ENCODE data around the gene CKS1B.

DNA sequence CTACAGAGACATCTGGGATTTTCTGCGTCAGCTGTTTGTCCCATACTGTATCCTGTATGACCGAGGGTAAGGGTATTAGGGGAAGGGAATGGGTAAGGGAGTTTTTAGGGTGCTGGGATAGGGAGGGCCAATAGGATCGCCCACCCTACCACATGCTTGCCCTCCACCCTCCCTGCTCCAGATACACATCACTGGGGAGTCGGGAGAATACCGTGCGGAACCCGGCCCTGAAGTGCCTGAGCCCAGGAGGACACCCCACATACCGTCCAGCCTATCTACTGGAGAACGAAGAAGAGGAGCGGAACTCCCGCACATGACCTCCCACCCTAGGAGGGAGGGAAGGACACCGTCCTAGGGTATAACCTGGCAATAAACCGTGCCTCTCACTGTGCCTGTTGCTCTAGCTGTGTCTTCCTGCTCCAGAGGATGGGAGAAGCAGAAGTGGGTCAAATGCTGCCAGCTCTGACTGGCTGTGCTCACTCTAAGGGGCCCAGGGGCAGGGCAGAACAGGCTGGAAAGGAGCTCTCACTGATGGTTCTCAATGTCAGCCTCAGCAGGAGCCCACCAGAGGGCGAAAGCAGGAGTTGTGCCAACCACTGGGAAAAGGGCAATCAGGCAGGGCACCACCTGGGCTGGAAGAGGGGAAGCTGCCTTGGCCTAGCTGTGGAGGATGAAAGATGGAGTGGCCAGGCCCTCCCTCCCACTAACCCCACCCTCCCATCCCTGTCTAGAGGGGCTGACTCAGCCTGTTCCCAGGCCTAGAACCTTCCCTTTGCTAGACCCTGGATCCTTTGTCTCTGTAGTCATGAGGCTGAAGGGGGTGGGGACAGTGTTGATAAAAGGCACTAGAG is 18.5 kb downstream of the CKS1B start:
- TF ChIP-seq NFIC (IDR thresholded peaks at IDR 0.05) (no peak), YY1 (IDR thresholded peaks at IDR 0.05; ENCODE audit: low read depth) (no peak), RAD21 (IDR thresholded peaks at IDR 0.05; ENCODE audit: low read depth) (no peak), EP300 (IDR thresholded peaks at IDR 0.05; ENCODE audit: borderline replicate concordance) (no peak), EGR1 (IDR thresholded peaks at IDR 0.05) (no peak), CREB1 (IDR thresholded peaks at IDR 0.05; ENCODE audit: low read depth) (no peak), FOXM1 (IDR thresholded peaks at IDR 0.05; ENCODE audit: borderline replicate concordance, low read depth) (no peak), TEAD4 (IDR thresholded peaks at IDR 0.05) (no peak), TCF12 (IDR thresholded peaks at IDR 0.05; ENCODE audit: low read depth) (no peak), TAF1 (IDR thresholded peaks at IDR 0.05; ENCODE audit: low read depth) (no peak), CEBPB (IDR thresholded peaks at IDR 0.05) (no peak)
- TF ChIP-seq, protein P1, sequence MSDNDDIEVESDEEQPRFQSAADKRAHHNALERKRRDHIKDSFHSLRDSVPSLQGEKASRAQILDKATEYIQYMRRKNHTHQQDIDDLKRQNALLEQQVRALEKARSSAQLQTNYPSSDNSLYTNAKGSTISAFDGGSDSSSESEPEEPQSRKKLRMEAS (IDR thresholded peaks at IDR 0.05), result no peak
- TF ChIP-seq, protein P2, sequence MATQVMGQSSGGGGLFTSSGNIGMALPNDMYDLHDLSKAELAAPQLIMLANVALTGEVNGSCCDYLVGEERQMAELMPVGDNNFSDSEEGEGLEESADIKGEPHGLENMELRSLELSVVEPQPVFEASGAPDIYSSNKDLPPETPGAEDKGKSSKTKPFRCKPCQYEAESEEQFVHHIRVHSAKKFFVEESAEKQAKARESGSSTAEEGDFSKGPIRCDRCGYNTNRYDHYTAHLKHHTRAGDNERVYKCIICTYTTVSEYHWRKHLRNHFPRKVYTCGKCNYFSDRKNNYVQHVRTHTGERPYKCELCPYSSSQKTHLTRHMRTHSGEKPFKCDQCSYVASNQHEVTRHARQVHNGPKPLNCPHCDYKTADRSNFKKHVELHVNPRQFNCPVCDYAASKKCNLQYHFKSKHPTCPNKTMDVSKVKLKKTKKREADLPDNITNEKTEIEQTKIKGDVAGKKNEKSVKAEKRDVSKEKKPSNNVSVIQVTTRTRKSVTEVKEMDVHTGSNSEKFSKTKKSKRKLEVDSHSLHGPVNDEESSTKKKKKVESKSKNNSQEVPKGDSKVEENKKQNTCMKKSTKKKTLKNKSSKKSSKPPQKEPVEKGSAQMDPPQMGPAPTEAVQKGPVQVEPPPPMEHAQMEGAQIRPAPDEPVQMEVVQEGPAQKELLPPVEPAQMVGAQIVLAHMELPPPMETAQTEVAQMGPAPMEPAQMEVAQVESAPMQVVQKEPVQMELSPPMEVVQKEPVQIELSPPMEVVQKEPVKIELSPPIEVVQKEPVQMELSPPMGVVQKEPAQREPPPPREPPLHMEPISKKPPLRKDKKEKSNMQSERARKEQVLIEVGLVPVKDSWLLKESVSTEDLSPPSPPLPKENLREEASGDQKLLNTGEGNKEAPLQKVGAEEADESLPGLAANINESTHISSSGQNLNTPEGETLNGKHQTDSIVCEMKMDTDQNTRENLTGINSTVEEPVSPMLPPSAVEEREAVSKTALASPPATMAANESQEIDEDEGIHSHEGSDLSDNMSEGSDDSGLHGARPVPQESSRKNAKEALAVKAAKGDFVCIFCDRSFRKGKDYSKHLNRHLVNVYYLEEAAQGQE (IDR thresholded peaks at IDR 0.05; ENCODE audit: low read depth), result no peak
- TF ChIP-seq, protein P3, sequence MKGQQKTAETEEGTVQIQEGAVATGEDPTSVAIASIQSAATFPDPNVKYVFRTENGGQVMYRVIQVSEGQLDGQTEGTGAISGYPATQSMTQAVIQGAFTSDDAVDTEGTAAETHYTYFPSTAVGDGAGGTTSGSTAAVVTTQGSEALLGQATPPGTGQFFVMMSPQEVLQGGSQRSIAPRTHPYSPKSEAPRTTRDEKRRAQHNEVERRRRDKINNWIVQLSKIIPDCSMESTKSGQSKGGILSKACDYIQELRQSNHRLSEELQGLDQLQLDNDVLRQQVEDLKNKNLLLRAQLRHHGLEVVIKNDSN (IDR thresholded peaks at IDR 0.05), result no peak
